MG63 (cell line): Measurements from ENCODE around the gene ALDH1L2. TPM values are rescaled to one million over a fixed set of nuclear protein-coding genes. Genes with fewer than 3 reads are reported as not detected.
A peak's percentile ranks its signal among the peaks of the same experiment; 100 is the strongest.
"Not testable (repeated sequence)": the region's sequence is repeated elsewhere in the genome, so short reads cannot be mapped to it uniquely, and the experiment has no call there.

Experiments
- DNase-seq: peaks from one replicate; pipeline ENCODE4 v3.0.0-alpha.2; 2020
- H3K27me3 ChIP-seq: fragments of 250-450 bp; sonication (Bioruptor Pico); 2 replicates; pipeline ENCODE4 v1.5.1; 2020; ENCODE audit warnings: mild to moderate bottlenecking, moderate library complexity
- H3K36me3 ChIP-seq: fragments of 250-450 bp; sonication (Bioruptor Pico); 2 replicates; pipeline ENCODE4 v1.5.1; 2020; ENCODE audit warnings: mild to moderate bottlenecking, moderate library complexity
- H3K4me3 ChIP-seq: fragments of 250-450 bp; sonication (Bioruptor Pico); 2 replicates; pipeline ENCODE4 v1.5.1; 2020; ENCODE audit warnings: mild to moderate bottlenecking, moderate library complexity
- H3K9me3 ChIP-seq: fragments of 250-450 bp; sonication (Bioruptor Pico); 2 replicates; pipeline ENCODE4 v1.5.1; 2020; ENCODE audit warnings: mild to moderate bottlenecking, moderate library complexity
- total RNA-seq: library from RNA; depleted of rRNA; stranded (reverse); fragments of >200 nt; shearing (Covaris generic); gene quantifications from 2 replicates; pipeline ENCODE4 v1.2.3, GENCODE V29; 2014; ENCODE audit warnings: low replicate concordance; rRNA removed

Gene ALDH1L2
- total RNA-seq = 10.5 and 11.2 TPM in 2 replicates

- H3K4me3 ChIP-seq = peak within 1 kb of the TSS; percentile 75
- peaks cover 8% of the 10 kb centered on the region for H3K36me3 ChIP-seq
- H3K9me3 ChIP-seq = no peaks in the 10 kb centered on the region
- H3K27me3 ChIP-seq = no peaks in the 10 kb centered on the region
- peak; percentile 93 for DNase-seq
Observed at GRCh38 chr12:105084251-105085250, at the start of gene ALDH1L2. Gene ALDH1L2, minus strand, starts transcription at chr12:105084458. Its CDS starts 22 bp downstream, at chr12:105084436.

GRCh38 chr12:105120551-105120950 lies 36.3 kb upstream of the ALDH1L2 start:
- Histone ChIP-seq H3K36me3 (peaks cover 82% of the 10 kb centered on the region), H3K27me3 (no peaks in the 10 kb centered on the region), H3K4me3 (no peak overlapping the region), H3K9me3 (no peaks in the 10 kb centered on the region)
- no peak for DNase-seq

- no peaks in the 10 kb centered on the region for H3K9me3 ChIP-seq
- no peak overlapping the region for H3K4me3 ChIP-seq
- DNase-seq = no peak
- no peaks in the 10 kb centered on the region for H3K27me3 ChIP-seq
- H3K36me3 ChIP-seq = peaks cover 89% of the 10 kb centered on the region
Observed at GRCh38 chr12:105116969-105117368, 32.7 kb upstream of the ALDH1L2 start.

DNA sequence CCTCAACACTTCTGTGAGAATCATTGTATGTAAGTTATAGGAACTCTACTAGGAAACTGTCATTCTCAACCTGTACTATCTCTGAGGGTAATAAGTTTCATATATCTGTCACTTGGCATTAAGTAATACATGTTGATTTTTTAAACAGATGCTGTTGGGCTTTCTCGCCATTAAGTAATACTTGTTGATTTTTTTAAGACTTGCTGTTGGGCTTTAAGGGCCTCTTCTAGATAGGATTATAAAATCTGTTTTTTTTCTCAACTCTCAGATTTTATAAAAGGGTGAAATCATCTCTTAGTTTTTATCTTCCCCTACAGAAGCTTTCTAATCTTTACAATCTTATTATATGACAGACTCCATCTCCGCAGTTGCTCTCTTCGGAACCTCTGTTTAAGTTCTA lies 28.8 kb upstream of the ALDH1L2 start:
- no peak overlapping the region for H3K4me3 ChIP-seq
- no peaks in the 10 kb centered on the region for H3K9me3 ChIP-seq
- DNase-seq = no peak
- H3K27me3 ChIP-seq = no peaks in the 10 kb centered on the region
- peaks cover 64% of the 10 kb centered on the region for H3K36me3 ChIP-seq

- Histone ChIP-seq H3K9me3 (no peaks in the 10 kb centered on the region), H3K4me3 (no peak overlapping the region), H3K27me3 (no peaks in the 10 kb centered on the region), H3K36me3 (peaks cover 47% of the 10 kb centered on the region)
- DNase-seq = no peak
Observed at GRCh38 chr12:105110851-105111250, 26.6 kb upstream of the ALDH1L2 start.

- Histone ChIP-seq H3K4me3 (peak overlapping the region; percentile 90), H3K36me3 (peaks cover 38% of the 10 kb centered on the region), H3K9me3 (no peaks in the 10 kb centered on the region), H3K27me3 (no peaks in the 10 kb centered on the region)
- DNase-seq = no peak
Observed at GRCh38 chr12:105109465-105110212, 25.4 kb upstream of the ALDH1L2 start.

DNA sequence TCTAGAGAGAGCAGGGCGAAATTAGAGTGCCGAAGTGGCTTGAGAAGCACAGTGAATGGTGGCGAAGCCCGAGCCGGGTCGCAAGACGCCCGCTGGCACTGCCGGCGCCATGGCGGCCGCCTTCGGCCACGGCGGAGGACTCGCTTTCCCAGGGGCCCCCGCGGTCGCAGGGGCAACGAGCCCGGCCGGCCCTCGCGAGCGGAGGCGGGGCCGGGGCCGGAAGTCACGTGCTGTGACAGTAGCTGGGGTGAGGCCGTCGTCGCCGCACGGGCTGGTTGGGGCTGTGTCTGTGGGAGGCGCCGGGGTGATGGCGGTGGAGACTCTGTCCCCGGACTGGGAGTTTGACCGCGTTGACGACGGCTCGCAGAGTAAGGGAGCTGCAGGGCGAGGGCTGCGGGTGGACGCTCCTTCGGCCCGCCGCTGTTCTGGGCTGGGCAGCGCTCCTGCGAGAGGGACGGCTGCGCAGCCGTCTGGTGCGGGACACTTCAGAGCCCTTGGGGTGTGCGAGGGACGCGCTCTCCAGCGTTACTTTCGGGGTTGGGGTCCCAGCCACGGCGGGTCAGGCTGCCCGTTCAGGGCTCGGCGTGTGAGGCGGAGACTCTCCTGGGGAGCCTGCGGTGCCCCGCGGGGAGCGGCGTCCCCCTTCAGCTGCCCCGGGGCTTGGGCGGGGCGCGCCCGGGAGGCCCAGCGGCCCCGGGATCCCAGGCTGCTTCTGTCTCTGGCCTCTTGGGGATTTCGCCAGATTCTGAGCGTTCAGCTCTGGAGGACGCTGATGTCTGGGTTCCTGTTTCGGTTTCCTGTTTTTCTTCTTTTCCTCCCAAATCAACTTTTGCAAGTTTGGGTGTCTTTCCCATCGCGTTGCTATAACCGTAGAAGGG lies 23.5 kb upstream of the ALDH1L2 start, which contains the start of gene WASHC4:
Gene WASHC4, plus strand, starts transcription at position 238 of the 878 bp plus-strand sequence. Its CDS starts 70 bp downstream, at position 308.
- DNase-seq = peak; percentile 94
- H3K27me3 ChIP-seq = no peaks in the 10 kb centered on the region
- H3K36me3 ChIP-seq = peaks cover 20% of the 10 kb centered on the region
- H3K4me3 ChIP-seq = peak within 1 kb of the TSS; percentile 90
- no peaks in the 10 kb centered on the region for H3K9me3 ChIP-seq

GRCh38 chr12:105107171-105107493 lies 22.9 kb upstream of the ALDH1L2 start:
- no peak for DNase-seq

GRCh38 chr12:105106621-105107020 lies 22.4 kb upstream of the ALDH1L2 start:
- Histone ChIP-seq H3K36me3 (peaks cover 9% of the 10 kb centered on the region), H3K9me3 (no peaks in the 10 kb centered on the region), H3K4me3 (peak overlapping the region; percentile 90), H3K27me3 (no peaks in the 10 kb centered on the region)
- no peak for DNase-seq

More at GRCh38 chr12:105107171-105107493, 22.9 kb upstream of the ALDH1L2 start:
- Histone ChIP-seq H3K4me3 (peak overlapping the region; percentile 90), H3K36me3 (peaks cover 14% of the 10 kb centered on the region), H3K27me3 (no peaks in the 10 kb centered on the region), H3K9me3 (no peaks in the 10 kb centered on the region)

- Histone ChIP-seq H3K4me3 (no peak overlapping the region), H3K9me3 (no peaks in the 10 kb centered on the region), H3K27me3 (no peaks in the 10 kb centered on the region), H3K36me3 (no peaks in the 10 kb centered on the region; the same call in 1 of the 2 replicates)
- no peak for DNase-seq
Observed at GRCh38 chr12:105104762-105105161, 20.5 kb upstream of the ALDH1L2 start.

DNA sequence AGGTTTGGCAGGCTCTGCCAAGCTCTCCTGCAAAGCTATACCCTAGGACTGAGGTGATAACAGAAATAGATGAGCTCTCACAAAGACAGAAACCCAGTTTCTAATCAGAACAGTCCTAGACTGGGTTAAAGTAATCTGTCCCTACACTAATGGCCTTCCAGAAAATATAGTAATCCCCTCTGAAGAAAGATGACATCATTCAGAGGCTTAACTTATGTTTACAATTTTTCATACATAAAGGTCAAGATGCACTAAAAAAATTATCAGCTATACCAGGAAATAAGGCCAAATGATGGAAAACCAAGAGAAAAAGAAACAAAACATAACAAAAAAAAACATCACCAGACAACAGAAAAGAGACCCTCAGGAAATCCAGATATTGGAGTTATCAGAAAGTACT lies 18.4 kb upstream of the ALDH1L2 start:
- Histone ChIP-seq H3K27me3 (no peaks in the 10 kb centered on the region), H3K4me3 (no peak overlapping the region), H3K36me3 (no peaks in the 10 kb centered on the region), H3K9me3 (no peaks in the 10 kb centered on the region)
- DNase-seq = no peak

DNA sequence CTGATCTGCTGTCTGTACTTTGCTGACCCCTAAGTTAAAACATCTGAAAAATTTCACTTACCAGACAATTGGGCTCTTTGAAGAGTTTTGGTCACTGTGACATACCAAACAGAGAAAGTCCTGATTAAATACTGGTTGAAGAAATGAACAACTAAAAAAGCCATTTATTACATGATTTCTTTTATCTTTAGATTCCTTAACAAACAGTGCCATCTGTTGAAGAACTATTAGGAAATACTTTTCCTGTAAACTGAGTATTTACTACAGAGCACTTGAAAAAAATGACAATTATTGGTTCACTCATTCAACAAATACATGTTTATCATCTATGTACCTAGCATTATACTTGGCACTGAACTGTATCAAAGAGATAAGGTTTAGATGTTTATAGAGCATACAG lies 16.7 kb upstream of the ALDH1L2 start:
- Histone ChIP-seq H3K36me3 (no peaks in the 10 kb centered on the region), H3K27me3 (no peaks in the 10 kb centered on the region), H3K4me3 (no peak overlapping the region), H3K9me3 (0 out of 2 replicates have a peak, but pooled peaks cover 3% of the 10 kb centered on the region)
- no peak for DNase-seq

- peak; percentile 15 for DNase-seq
- Histone ChIP-seq H3K27me3 (no peaks in the 10 kb centered on the region), H3K9me3 (peaks cover 3% of the 10 kb centered on the region; the same call in 1 of the 2 replicates), H3K4me3 (peak overlapping the region; percentile 30), H3K36me3 (no peaks in the 10 kb centered on the region)
Observed at GRCh38 chr12:105100207-105100985, 16.1 kb upstream of the ALDH1L2 start.

- no peak for DNase-seq
- H3K27me3 ChIP-seq = no peaks in the 10 kb centered on the region
- H3K9me3 ChIP-seq = peaks cover 10% of the 10 kb centered on the region; the same call in 1 of the 2 replicates
- H3K36me3 ChIP-seq = no peaks in the 10 kb centered on the region
- no peak overlapping the region for H3K4me3 ChIP-seq
Observed at GRCh38 chr12:105099356-105099755, 15.1 kb upstream of the ALDH1L2 start.

- not testable (repeated sequence) for H3K27me3 ChIP-seq, DNase-seq, H3K36me3 ChIP-seq, H3K4me3 ChIP-seq
- H3K9me3 ChIP-seq = peaks cover 10% of the 10 kb centered on the region; the same call in 1 of the 2 replicates
Observed at GRCh38 chr12:105095338-105095737, 11.1 kb upstream of the ALDH1L2 start.
